HG03575 (cell line): ENCODE results near the gene MBD4.
"Not testable (repeated sequence)": the region's sequence is repeated elsewhere in the genome, so short reads cannot be mapped to it uniquely, and the experiment has no call there.

Experiments
- ATAC-seq: cut with Tn5 transposase; IDR thresholded peaks from one replicate; pipeline ENCODE4 v1.9.1; 2021; ENCODE audit not compliant: unreplicated experiment, insufficient number of reproducible peaks, low FRiP score; ENCODE audit errors: extremely low read depth

Gene MBD4

GRCh38 chr3:129439817-129440617 lies at the start of gene MBD4, which contains the start of gene IFT122:
MBD4 (minus strand) TSS chr3:129439948; CDS start chr3:129439833, 115 bp downstream.
IFT122 (plus strand) TSS chr3:129440224; CDS start chr3:129440331, 107 bp downstream.
- ATAC-seq: peak; percentile 61

- ATAC-seq: not testable (repeated sequence)
Observed at GRCh38 chr3:129489258-129489657, 49.5 kb upstream of the MBD4 start.

- ATAC-seq: not testable (repeated sequence)
Observed at GRCh38 chr3:129487868-129488335, 48.2 kb upstream of the MBD4 start.

- ATAC-seq: no peak
Observed at GRCh38 chr3:129487183-129487867, 47.6 kb upstream of the MBD4 start.

GRCh38 chr3:129486664-129487035 lies 46.9 kb upstream of the MBD4 start:
- no peak for ATAC-seq

GRCh38 chr3:129485721-129486663 lies 46.2 kb upstream of the MBD4 start:
- ATAC-seq: no peak

- ATAC-seq: not testable (repeated sequence)
Observed at GRCh38 chr3:129485146-129485545, 45.4 kb upstream of the MBD4 start.

- ATAC-seq: no peak
Observed at GRCh38 chr3:129483870-129484269, 44.1 kb upstream of the MBD4 start.

GRCh38 chr3:129482721-129483120 lies 43.0 kb upstream of the MBD4 start:
- no peak for ATAC-seq

- ATAC-seq: no peak
Observed at GRCh38 chr3:129481766-129482332, 42.1 kb upstream of the MBD4 start.

GRCh38 chr3:129481225-129481765 lies 41.5 kb upstream of the MBD4 start:
- not testable (repeated sequence) for ATAC-seq

GRCh38 chr3:129476586-129476985 lies 36.8 kb upstream of the MBD4 start:
- ATAC-seq: no peak

GRCh38 chr3:129475863-129476262 lies 36.1 kb upstream of the MBD4 start:
- no peak for ATAC-seq

- ATAC-seq: no peak
Observed at GRCh38 chr3:129474984-129475804, 35.4 kb upstream of the MBD4 start.

GRCh38 chr3:129473769-129474152 lies 34.0 kb upstream of the MBD4 start:
- no peak for ATAC-seq

GRCh38 chr3:129473067-129473768 lies 33.5 kb upstream of the MBD4 start:
- no peak for ATAC-seq

GRCh38 chr3:129470861-129471260 lies 31.1 kb upstream of the MBD4 start:
- ATAC-seq: no peak
